Neural cell (in vitro differentiated cells): ENCODE measurements around the gene GRAMD1B.
"Not testable (repeated sequence)": the region's sequence is repeated elsewhere in the genome, so short reads cannot be mapped to it uniquely, and the experiment has no call there.

Source experiments
- EP300 ChIP-seq: fragments of 450-650 bp; conservative IDR thresholded peaks from 2 replicates; pipeline ENCODE4 v1.6.1; 2014; ENCODE audit warnings: antibody characterized with exemption, mild to moderate bottlenecking, moderate library complexity; ENCODE audit not compliant: poor library complexity, severe bottlenecking
- EZH2 ChIP-seq: fragments of 200-600, 300-800 bp; shearing (Covaris generic), sonication (generic); IDR thresholded peaks from 2 replicates; pipeline ENCODE4 v1.6.1; 2014; ENCODE audit warnings: antibody characterized with exemption, low read length, borderline replicate concordance, mild to moderate bottlenecking; ENCODE audit not compliant: insufficient read depth, poor library complexity, severe bottlenecking
- MXI1 ChIP-seq: fragments of 450-650 bp; conservative IDR thresholded peaks from 2 replicates; pipeline ENCODE4 v1.6.1; 2014; ENCODE audit warnings: antibody characterized with exemption, mild to moderate bottlenecking; ENCODE audit not compliant: poor library complexity, severe bottlenecking

GRCh38 chr11:123466172-123466571 lies 36.1 kb downstream of the GRAMD1B start:
- not testable (repeated sequence) for TF ChIP-seq EZH2, MXI1, EP300
